ENCODE results near the gene NRXN3.
A peak's percentile ranks its signal among the peaks of the same experiment; 100 is the strongest.

Gene NRXN3

DNA sequence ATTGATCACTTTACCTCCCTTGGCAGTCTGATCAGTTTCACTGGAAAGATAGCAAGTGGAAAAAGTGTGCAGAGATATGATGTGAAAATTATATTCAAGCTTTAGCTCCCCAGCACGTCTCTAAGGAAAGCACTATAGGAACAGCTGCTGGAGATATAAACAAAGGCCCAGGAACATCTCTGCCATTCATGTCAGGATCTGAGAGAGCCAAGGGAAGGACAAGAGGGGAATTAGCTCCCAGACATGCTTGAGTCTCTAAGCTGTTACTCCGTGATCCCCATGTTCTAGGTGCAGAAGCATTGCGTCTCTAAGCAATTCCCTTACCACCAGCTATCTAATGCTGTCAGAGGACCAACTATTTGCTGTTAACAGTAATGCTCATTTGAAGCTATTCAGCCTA lies 1341.0 kb downstream of the NRXN3 start:
- Mint-ChIP-seq H3K27me3 (ENCODE audit: low read depth, poor library complexity) (no peaks in the 10 kb centered on the region), H3K4me3 (no peak overlapping the region), H3K9me3 (no peaks in the 10 kb centered on the region), H3K4me1 (peaks cover 21% of the 10 kb centered on the region), H3K36me3 (ENCODE audit: low read depth) (no peaks in the 10 kb centered on the region), H3K27ac (peak overlapping the region; percentile 74)
- TF ChIP-seq CTCF (IDR thresholded peaks at IDR 0.05): no peak
- DNase-seq: no peak

GRCh38 chr14:79513446-79513845 lies 1343.3 kb downstream of the NRXN3 start:
- Mint-ChIP-seq H3K27me3 (ENCODE audit: low read depth, poor library complexity) (no peaks in the 10 kb centered on the region), H3K36me3 (ENCODE audit: low read depth) (no peaks in the 10 kb centered on the region), H3K27ac (no peak overlapping the region), H3K4me3 (no peak overlapping the region), H3K9me3 (no peaks in the 10 kb centered on the region), H3K4me1 (peaks cover 35% of the 10 kb centered on the region)
- DNase-seq: no peak
- no peak for TF ChIP-seq CTCF (IDR thresholded peaks at IDR 0.05)

- no peak for TF ChIP-seq CTCF (IDR thresholded peaks at IDR 0.05)
- H3K9me3 Mint-ChIP-seq: no peaks in the 10 kb centered on the region
Observed at GRCh38 chr14:79514700-79515099, 1344.5 kb downstream of the NRXN3 start.

DNA sequence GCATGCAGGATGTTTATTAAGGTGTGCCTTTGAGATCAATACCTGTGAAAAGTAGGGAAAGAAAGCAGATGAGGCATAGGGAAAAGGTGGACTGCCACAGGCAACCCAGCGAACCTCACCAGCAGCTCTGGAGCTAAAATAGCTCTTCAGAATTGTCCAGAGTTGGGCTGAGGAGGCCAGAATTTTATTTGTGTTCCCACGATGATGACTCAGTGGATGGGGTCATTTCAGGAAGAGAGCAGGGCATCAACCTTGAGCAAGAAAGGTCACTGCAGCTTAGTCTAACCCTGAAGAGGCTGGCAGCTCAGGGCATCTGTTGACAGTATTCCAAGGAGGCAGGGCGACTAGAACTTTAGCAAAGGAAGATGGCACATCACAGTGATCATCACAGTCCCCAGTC lies 1345.0 kb downstream of the NRXN3 start:
- Mint-ChIP-seq H3K27ac (peak overlapping the region; percentile 20), H3K27me3 (ENCODE audit: low read depth, poor library complexity) (no peaks in the 10 kb centered on the region), H3K9me3 (no peaks in the 10 kb centered on the region), H3K36me3 (ENCODE audit: low read depth) (no peaks in the 10 kb centered on the region), H3K4me1 (peaks cover 35% of the 10 kb centered on the region), H3K4me3 (no peak overlapping the region)
- DNase-seq: no peak
- no peak for TF ChIP-seq CTCF (IDR thresholded peaks at IDR 0.05)

More at GRCh38 chr14:79514700-79515099, 1344.5 kb downstream of the NRXN3 start:
- Mint-ChIP-seq H3K4me3 (no peak overlapping the region), H3K27me3 (ENCODE audit: low read depth, poor library complexity) (no peaks in the 10 kb centered on the region), H3K4me1 (peaks cover 35% of the 10 kb centered on the region), H3K27ac (no peak overlapping the region), H3K36me3 (ENCODE audit: low read depth) (no peaks in the 10 kb centered on the region)
- DNase-seq: no peak

GRCh38 chr14:79516009-79516408 lies 1345.8 kb downstream of the NRXN3 start:
- H3K27ac Mint-ChIP-seq: peak overlapping the region; percentile 20
- DNase-seq: no peak
- peaks cover 3% of the 10 kb centered on the region for H3K36me3 Mint-ChIP-seq (ENCODE audit: low read depth)
- no peaks in the 10 kb centered on the region for H3K27me3 Mint-ChIP-seq (ENCODE audit: low read depth, poor library complexity)
- peaks cover 35% of the 10 kb centered on the region for H3K4me1 Mint-ChIP-seq
- no peak overlapping the region for H3K4me3 Mint-ChIP-seq
- no peak for TF ChIP-seq CTCF (IDR thresholded peaks at IDR 0.05)
- H3K9me3 Mint-ChIP-seq: peaks cover 3% of the 10 kb centered on the region

- H3K4me1 Mint-ChIP-seq: peaks cover 31% of the 10 kb centered on the region
Observed at GRCh38 chr14:79525416-79525815, 1355.2 kb downstream of the NRXN3 start.

More at GRCh38 chr14:79525416-79525815, 1355.2 kb downstream of the NRXN3 start:
- Mint-ChIP-seq H3K9me3 (peaks cover 7% of the 10 kb centered on the region), H3K27ac (peak overlapping the region; percentile 88), H3K27me3 (ENCODE audit: low read depth, poor library complexity) (no peaks in the 10 kb centered on the region), H3K4me3 (no peak overlapping the region), H3K36me3 (ENCODE audit: low read depth) (peaks cover 17% of the 10 kb centered on the region)
- TF ChIP-seq CTCF (IDR thresholded peaks at IDR 0.05): no peak
- no peak for DNase-seq

Data from nephron progenitor cell (in vitro differentiated cells).